Lower leg skin (tissue), 4 donors: Measurements from ENCODE around the gene RPL36. TPM values are rescaled to one million over a fixed set of nuclear protein-coding genes. Genes with fewer than 3 reads are reported as not detected.

Experiments
- DNase-seq, 2 donors: peaks; one replicate each; pipeline ENCODE4 v3.0.0-alpha.2; 2019; ENCODE audit warnings: low spot score in 2 of 2
- H3K4me3 ChIP-seq: fragments of 200-600 bp; sonication (generic); 2 replicates; pipeline ENCODE4 v1.5.1; 2017; ENCODE audit warnings: mild to moderate bottlenecking, low read depth; ENCODE audit not compliant: poor library complexity, severe bottlenecking
- POLR2A ChIP-seq, 2 donors: fragments of 450-650 bp; IDR thresholded peaks; one replicate each; pipeline ENCODE4 v1.6.1; 2016 to 2017; ENCODE audit warnings: antibody characterized with exemption in 2 of 2, mild to moderate bottlenecking in 1 of 2, moderate library complexity in 1 of 2
- WGBS, 2 donors: methylation state at CpG; one replicate each; pipeline ENCODE4 v1.1.5; 2018; 5-methylcytosine and 5-hydroxymethylcytosine counted together
- intact Hi-C: fragments of 100-400 bp; cut with DNase I; formaldehyde crosslinking; loops from one replicate; pipeline ENCODE4 v1.15.0; 2023; ENCODE audit warnings: low total_unique reads
- total RNA-seq, 4 donors: library from RNA; depleted of rRNA; stranded (reverse); fragments of >200 nt; gene quantifications; one replicate each; pipeline ENCODE4 v1.1.0, GENCODE V29; 2016
- TF ChIP-seq, protein P1 (sequence below), 3 donors: fragments of 450-650 bp; IDR thresholded peaks; one replicate each; pipeline ENCODE4 v1.5.1; 2016; ENCODE audit warnings: antibody characterized with exemption in 3 of 3, mild to moderate bottlenecking in 3 of 3, moderate library complexity in 2 of 3

Gene RPL36
- total RNA-seq, 4 donors from 2014 or later, result 1,101 to 1,427 (median 1,254) TPM

DNA sequence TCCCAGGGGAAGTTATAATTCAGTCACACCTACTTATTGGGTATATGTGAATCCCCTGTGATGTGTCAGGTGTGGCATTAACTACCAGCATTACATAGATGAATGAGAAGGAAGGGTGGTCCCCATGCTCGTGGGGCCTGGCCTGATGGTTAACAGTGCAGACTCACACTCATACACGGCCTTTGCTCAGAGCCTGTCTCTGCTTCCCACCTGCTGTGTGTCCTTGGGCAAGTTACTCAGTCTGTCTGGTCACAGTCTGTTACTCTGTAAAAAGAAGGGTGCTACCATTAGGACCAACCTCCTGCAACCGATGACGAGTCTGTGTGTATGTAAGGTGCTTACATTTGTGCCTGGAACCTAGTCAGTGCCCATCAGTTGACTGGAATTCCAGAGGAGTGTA lies 43.4 kb upstream of the RPL36 start:
- TF ChIP-seq, protein P1, sequence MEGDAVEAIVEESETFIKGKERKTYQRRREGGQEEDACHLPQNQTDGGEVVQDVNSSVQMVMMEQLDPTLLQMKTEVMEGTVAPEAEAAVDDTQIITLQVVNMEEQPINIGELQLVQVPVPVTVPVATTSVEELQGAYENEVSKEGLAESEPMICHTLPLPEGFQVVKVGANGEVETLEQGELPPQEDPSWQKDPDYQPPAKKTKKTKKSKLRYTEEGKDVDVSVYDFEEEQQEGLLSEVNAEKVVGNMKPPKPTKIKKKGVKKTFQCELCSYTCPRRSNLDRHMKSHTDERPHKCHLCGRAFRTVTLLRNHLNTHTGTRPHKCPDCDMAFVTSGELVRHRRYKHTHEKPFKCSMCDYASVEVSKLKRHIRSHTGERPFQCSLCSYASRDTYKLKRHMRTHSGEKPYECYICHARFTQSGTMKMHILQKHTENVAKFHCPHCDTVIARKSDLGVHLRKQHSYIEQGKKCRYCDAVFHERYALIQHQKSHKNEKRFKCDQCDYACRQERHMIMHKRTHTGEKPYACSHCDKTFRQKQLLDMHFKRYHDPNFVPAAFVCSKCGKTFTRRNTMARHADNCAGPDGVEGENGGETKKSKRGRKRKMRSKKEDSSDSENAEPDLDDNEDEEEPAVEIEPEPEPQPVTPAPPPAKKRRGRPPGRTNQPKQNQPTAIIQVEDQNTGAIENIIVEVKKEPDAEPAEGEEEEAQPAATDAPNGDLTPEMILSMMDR (IDR thresholded peaks at IDR 0.05), result no peak
- no peak for TF ChIP-seq POLR2A (IDR thresholded peaks at IDR 0.05)
- H3K4me3 ChIP-seq, result no peak overlapping the region
- 88 to 94% methylated on average over 4 of the region's 4 CpGs for WGBS, 2 donors
- intact Hi-C loops, result no loop called here
- no peak for DNase-seq

DNA sequence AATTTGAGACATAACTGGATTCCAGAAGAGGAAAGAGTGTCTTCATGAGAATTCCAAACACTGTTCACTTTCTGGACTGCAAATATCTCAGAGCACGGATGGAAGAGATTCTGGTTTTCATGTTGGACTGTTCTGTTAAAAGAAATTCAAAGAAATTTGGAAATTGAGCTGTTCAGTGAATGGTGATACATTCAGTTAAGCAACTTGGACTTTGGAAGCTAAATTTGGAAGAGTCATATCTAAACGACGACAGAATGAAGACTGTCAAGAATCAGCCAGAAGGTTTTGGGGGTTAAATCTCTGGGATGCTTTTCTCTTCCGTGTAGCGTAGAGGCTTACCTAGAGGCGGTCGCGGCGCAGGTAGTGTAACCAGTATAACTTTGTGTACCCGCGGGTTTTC lies 41.6 kb upstream of the RPL36 start:
- TF ChIP-seq, protein P1 (IDR thresholded peaks at IDR 0.05), result no peak
- TF ChIP-seq POLR2A (IDR thresholded peaks at IDR 0.05), result no peak
- H3K4me3 ChIP-seq, result no peak overlapping the region
- intact Hi-C loops, result no loop called here
- DNase-seq, result no peak
- 91 to 92% methylated on average over 11 of the region's 11 CpGs for WGBS, 2 donors

DNA sequence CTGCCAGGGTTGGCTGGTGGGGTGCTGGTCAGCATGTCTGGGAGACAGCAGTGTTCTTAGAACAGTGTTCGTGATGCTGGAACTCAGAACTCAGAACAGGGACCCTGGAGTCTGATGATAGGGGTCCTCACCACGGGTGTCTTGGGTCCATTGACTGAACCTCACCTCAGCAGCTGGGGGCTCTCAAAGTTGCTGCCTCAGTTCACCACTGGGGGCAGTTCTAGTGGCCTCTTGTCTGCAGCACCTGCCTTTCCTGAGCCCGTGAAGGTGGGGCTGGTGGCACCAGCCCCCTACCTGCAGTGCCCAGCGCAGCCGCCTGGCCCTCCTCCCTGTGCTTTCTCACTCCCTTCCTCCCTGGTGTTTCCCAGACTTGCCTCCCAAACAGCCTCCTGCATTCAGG lies 38.7 kb upstream of the RPL36 start:
- intact Hi-C loops, result no loop called here
- no peak for TF ChIP-seq POLR2A (IDR thresholded peaks at IDR 0.05)
- TF ChIP-seq, protein P1 (IDR thresholded peaks at IDR 0.05), result no peak
- H3K4me3 ChIP-seq, result no peak overlapping the region
- WGBS, 2 donors, result 96 to 98% methylated on average over 4 to 5 of the region's 5 CpGs
- DNase-seq, result no peak

DNA sequence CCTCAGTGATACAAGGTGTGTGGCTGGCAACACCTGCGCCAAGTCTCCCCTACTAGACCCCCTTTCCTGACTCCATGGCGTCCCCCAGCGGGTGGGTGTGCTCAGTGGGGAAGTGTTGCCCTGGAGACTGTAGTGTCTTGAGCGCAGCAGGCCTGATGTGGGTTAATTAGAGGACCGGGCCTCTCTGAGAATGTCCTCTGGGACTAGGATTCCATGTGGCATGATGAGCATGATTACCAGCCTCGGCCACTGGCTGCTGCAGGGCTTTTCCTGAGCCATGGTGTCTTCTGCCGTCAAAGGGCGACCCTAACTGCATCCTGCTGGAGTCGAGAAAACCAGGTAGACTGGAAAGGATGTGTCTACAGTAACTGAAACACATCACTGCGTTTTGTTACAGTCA lies 37.8 kb upstream of the RPL36 start:
- no peak for DNase-seq
- TF ChIP-seq POLR2A (IDR thresholded peaks at IDR 0.05), result no peak
- TF ChIP-seq, protein P1 (IDR thresholded peaks at IDR 0.05), result no peak
- intact Hi-C loops, result no loop called here
- 84 to 89% methylated on average over 10 of the region's 10 CpGs for WGBS, 2 donors
- no peak overlapping the region for H3K4me3 ChIP-seq

DNA sequence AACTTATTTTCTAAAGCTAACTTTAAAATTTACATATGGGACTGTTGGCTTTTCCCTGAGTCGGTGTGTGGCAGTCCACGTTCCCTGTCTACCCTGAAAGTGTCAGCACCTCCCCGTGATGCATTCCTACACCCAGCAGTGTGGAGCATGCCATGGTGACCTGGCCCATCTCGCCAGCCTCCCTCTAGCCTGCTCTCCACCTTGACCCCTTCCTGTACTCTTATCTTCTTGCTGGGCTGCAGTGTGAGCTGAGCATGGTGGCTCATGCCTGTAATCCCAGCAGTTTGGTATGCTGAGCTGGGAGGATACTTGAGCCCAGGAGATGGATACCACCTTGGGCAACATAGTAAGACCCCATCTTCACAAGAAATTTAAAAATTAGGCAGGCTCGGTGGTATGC lies 35.2 kb upstream of the RPL36 start:
- TF ChIP-seq, protein P1 (IDR thresholded peaks at IDR 0.05), result no peak
- no peak for TF ChIP-seq POLR2A (IDR thresholded peaks at IDR 0.05)
- WGBS, 2 donors, result 85 to 90% methylated on average over 5 of the region's 5 CpGs
- no peak for DNase-seq
- intact Hi-C loops, result no loop called here
- H3K4me3 ChIP-seq, result no peak overlapping the region

DNA sequence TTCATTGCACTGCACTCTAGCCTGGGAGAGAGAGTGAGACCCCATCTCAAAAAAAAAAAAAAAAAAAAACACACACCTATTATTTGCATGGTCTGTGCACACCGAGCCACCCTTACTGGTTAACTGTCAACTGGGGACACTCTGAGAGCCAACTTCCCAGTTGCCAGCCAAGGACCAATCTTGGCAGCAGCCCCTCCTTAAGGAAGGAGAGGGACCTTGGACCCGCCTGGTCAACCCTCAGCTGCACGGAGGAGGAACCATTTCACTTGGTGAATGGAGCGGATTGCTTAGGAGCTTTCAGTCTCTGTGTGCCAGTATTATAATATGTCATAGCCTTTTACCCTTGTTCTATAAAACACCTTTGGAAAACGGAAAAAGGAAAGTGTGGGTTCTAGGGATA lies 34.7 kb upstream of the RPL36 start:
- intact Hi-C loops, result no loop called here
- no peak for TF ChIP-seq POLR2A (IDR thresholded peaks at IDR 0.05)
- TF ChIP-seq, protein P1 (IDR thresholded peaks at IDR 0.05), result no peak
- no peak for DNase-seq
- 76 to 85% methylated on average over 5 of the region's 5 CpGs for WGBS, 2 donors
- no peak overlapping the region for H3K4me3 ChIP-seq
